ENCODE results near the gene POLD4. TPM values are rescaled to one million over a fixed set of nuclear protein-coding genes. Genes with fewer than 3 reads are reported as not detected.

The POLD4 gene
- total and polyA plus RNA-seq, 2 of the 13 experiments (the other 11 are each of a cell fraction or from before 2014, with no cell fraction given), result 10.5 to 27.4 TPM

DNA sequence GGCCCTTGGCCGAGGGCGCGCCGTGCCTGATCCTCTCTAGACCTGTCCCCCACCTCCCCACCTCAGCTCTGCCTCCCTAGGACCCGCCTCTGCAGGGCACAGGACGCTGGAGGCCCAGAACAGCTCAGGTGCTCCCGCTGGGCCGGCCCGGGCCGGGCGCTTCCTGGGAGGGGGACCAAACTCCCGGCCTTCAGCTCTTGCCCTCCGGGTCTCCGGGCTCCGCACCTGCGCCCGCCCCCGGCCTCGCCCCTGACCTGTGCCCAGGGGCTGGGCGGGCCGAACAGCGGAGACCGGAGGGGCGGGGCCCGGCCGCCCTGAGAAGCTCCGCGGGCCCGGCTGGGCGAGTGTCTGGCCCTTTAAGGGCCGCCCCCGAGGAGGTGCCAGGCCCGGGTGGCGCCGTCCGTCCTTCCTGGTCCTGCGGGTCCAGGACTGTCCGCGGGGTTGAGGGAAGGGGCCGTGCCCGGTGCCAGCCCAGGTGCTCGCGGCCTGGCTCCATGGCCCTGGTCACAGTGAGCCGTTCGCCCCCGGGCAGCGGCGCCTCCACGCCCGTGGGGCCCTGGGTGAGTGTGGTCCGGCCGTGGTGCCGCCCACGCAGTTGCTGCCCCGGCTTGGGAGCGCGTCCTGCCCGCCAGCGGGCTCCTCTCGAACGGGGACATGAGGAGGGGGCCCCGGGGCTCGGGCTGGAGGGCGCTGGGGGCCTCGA lies 50.1 kb downstream of the POLD4 start, which contains the start of gene SSH3 (continued):
- TF ChIP-seq ZBTB38 (CRISPR knock-in tag; IDR thresholded peaks at IDR 0.05) (0 out of 2 replicates have a peak, but pooled peaks have one; percentile 22), MEIS1 (CRISPR knock-in tag; IDR thresholded peaks at IDR 0.05; ENCODE audit: borderline replicate concordance) (0 out of 2 replicates have a peak, but pooled peaks have one; percentile 35), ZNF605 (CRISPR knock-in tag; IDR thresholded peaks at IDR 0.05) (0 out of 2 replicates have a peak, but pooled peaks have one; percentile 7), SRSF9 (IDR thresholded peaks at IDR 0.05; ENCODE audit: borderline replicate concordance, insufficient read depth, low read depth, low read length, poor library complexity, severe bottlenecking) (no peak), HNRNPK (IDR thresholded peaks at IDR 0.05; ENCODE audit: low read depth, low read length, poor library complexity, severe bottlenecking) (peak; percentile 34), MED8 (CRISPR knock-in tag; IDR thresholded peaks at IDR 0.05; ENCODE audit: insufficient replicate concordance) (peak; percentile 15), KDM6A (CRISPR knock-in tag; IDR thresholded peaks at IDR 0.05; ENCODE audit: low read depth) (no peak), PTBP1 (IDR thresholded peaks at IDR 0.05; ENCODE audit: low read depth, low read length, poor library complexity, severe bottlenecking) (no peak), HDAC1 (CRISPR knock-in tag; IDR thresholded peaks at IDR 0.05) (peak; percentile 64), DNMT1 (CRISPR knock-in tag; IDR thresholded peaks at IDR 0.05) (peak; percentile 80; the same call in 1 of the 2 replicates), ZNF879 (CRISPR knock-in tag; IDR thresholded peaks at IDR 0.05) (no peak)
- TF ChIP-seq, protein P1, sequence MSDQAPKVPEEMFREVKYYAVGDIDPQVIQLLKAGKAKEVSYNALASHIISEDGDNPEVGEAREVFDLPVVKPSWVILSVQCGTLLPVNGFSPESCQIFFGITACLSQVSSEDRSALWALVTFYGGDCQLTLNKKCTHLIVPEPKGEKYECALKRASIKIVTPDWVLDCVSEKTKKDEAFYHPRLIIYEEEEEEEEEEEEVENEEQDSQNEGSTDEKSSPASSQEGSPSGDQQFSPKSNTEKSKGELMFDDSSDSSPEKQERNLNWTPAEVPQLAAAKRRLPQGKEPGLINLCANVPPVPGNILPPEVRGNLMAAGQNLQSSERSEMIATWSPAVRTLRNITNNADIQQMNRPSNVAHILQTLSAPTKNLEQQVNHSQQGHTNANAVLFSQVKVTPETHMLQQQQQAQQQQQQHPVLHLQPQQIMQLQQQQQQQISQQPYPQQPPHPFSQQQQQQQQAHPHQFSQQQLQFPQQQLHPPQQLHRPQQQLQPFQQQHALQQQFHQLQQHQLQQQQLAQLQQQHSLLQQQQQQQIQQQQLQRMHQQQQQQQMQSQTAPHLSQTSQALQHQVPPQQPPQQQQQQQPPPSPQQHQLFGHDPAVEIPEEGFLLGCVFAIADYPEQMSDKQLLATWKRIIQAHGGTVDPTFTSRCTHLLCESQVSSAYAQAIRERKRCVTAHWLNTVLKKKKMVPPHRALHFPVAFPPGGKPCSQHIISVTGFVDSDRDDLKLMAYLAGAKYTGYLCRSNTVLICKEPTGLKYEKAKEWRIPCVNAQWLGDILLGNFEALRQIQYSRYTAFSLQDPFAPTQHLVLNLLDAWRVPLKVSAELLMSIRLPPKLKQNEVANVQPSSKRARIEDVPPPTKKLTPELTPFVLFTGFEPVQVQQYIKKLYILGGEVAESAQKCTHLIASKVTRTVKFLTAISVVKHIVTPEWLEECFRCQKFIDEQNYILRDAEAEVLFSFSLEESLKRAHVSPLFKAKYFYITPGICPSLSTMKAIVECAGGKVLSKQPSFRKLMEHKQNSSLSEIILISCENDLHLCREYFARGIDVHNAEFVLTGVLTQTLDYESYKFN (CRISPR knock-in tag; conservative IDR thresholded peaks at IDR 0.05), result peak; percentile 37
- TF ChIP-seq, protein P2, sequence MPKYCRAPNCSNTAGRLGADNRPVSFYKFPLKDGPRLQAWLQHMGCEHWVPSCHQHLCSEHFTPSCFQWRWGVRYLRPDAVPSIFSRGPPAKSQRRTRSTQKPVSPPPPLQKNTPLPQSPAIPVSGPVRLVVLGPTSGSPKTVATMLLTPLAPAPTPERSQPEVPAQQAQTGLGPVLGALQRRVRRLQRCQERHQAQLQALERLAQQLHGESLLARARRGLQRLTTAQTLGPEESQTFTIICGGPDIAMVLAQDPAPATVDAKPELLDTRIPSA (CRISPR knock-in tag; IDR thresholded peaks at IDR 0.05; ENCODE audit: borderline replicate concordance), result 0 out of 2 replicates have a peak, but pooled peaks have one; percentile 66
- TF ChIP-seq, protein P3, sequence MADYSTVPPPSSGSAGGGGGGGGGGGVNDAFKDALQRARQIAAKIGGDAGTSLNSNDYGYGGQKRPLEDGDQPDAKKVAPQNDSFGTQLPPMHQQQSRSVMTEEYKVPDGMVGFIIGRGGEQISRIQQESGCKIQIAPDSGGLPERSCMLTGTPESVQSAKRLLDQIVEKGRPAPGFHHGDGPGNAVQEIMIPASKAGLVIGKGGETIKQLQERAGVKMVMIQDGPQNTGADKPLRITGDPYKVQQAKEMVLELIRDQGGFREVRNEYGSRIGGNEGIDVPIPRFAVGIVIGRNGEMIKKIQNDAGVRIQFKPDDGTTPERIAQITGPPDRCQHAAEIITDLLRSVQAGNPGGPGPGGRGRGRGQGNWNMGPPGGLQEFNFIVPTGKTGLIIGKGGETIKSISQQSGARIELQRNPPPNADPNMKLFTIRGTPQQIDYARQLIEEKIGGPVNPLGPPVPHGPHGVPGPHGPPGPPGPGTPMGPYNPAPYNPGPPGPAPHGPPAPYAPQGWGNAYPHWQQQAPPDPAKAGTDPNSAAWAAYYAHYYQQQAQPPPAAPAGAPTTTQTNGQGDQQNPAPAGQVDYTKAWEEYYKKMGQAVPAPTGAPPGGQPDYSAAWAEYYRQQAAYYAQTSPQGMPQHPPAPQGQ (CRISPR knock-in tag; IDR thresholded peaks at IDR 0.05; ENCODE audit: borderline replicate concordance), result no peak
- TF ChIP-seq, protein P4, sequence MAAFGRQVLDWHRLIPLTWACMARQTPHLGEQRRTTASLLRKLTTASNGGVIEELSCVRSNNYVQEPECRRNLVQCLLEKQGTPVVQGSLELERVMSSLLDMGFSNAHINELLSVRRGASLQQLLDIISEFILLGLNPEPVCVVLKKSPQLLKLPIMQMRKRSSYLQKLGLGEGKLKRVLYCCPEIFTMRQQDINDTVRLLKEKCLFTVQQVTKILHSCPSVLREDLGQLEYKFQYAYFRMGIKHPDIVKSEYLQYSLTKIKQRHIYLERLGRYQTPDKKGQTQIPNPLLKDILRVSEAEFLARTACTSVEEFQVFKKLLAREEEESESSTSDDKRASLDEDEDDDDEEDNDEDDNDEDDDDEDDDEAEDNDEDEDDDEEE (CRISPR knock-in tag; IDR thresholded peaks at IDR 0.05), result peak; percentile 30; the same call in 1 of the 2 replicates
- TF ChIP-seq, protein P5, sequence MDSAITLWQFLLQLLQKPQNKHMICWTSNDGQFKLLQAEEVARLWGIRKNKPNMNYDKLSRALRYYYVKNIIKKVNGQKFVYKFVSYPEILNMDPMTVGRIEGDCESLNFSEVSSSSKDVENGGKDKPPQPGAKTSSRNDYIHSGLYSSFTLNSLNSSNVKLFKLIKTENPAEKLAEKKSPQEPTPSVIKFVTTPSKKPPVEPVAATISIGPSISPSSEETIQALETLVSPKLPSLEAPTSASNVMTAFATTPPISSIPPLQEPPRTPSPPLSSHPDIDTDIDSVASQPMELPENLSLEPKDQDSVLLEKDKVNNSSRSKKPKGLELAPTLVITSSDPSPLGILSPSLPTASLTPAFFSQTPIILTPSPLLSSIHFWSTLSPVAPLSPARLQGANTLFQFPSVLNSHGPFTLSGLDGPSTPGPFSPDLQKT (CRISPR knock-in tag; IDR thresholded peaks at IDR 0.05; ENCODE audit: borderline replicate concordance), result no peak
- TF ChIP-seq, protein P6, sequence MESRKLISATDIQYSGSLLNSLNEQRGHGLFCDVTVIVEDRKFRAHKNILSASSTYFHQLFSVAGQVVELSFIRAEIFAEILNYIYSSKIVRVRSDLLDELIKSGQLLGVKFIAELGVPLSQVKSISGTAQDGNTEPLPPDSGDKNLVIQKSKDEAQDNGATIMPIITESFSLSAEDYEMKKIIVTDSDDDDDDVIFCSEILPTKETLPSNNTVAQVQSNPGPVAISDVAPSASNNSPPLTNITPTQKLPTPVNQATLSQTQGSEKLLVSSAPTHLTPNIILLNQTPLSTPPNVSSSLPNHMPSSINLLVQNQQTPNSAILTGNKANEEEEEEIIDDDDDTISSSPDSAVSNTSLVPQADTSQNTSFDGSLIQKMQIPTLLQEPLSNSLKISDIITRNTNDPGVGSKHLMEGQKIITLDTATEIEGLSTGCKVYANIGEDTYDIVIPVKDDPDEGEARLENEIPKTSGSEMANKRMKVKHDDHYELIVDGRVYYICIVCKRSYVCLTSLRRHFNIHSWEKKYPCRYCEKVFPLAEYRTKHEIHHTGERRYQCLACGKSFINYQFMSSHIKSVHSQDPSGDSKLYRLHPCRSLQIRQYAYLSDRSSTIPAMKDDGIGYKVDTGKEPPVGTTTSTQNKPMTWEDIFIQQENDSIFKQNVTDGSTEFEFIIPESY (CRISPR knock-in tag; IDR thresholded peaks at IDR 0.05), result no peak
